CD8-positive, alpha-beta memory T cell (primary cell): ENCODE measurements around the gene FNDC8. TPM values are rescaled to one million over a fixed set of nuclear protein-coding genes. Genes with fewer than 3 reads are reported as not detected.
A peak's percentile ranks its signal among the peaks of the same experiment; 100 is the strongest.
"Not testable (repeated sequence)": the region's sequence is repeated elsewhere in the genome, so short reads cannot be mapped to it uniquely, and the experiment has no call there.

Experiments
- CTCF ChIA-PET: fragments of 350-600 bp; sonication (Branson Sonifier 250); formaldehyde crosslinking; loops from one replicate; lab custom pipeline; 2021; ENCODE audit warnings: antibody characterized with exemption; lab: Charles Lee
- POLR2A ChIA-PET: fragments of 350-600 bp; sonication (Branson Sonifier 250); formaldehyde crosslinking; loops from one replicate; lab custom pipeline; 2021; ENCODE audit warnings: antibody characterized with exemption; lab: Charles Lee
- DNase-seq, 5 donors: peaks; one replicate each; pipeline versions ENCODE4 v3.0.0 to v3.0.0-alpha.2; 2020 to 2022; ENCODE audit warnings: mixed read lengths in 1 of 5
- H3K27ac ChIP-seq: one replicate; pipeline ENCODE4 v1.7.0; 2013; ENCODE audit warnings: low read depth, mild to moderate bottlenecking, low read length, moderate library complexity
- H3K27me3 ChIP-seq: 2 replicates; pipeline ENCODE4 v1.7.0; 2013; ENCODE audit warnings: low read length, mild to moderate bottlenecking; ENCODE audit not compliant: insufficient read depth, poor library complexity, severe bottlenecking
- H3K36me3 ChIP-seq: 2 replicates; pipeline ENCODE4 v1.7.0; 2013; ENCODE audit warnings: mild to moderate bottlenecking, low read length, moderate library complexity; ENCODE audit not compliant: insufficient read depth
- H3K4me1 ChIP-seq: 2 replicates; pipeline ENCODE4 v1.7.0; 2013; ENCODE audit warnings: mild to moderate bottlenecking, low read length, moderate library complexity; ENCODE audit not compliant: insufficient read depth
- H3K4me3 ChIP-seq: 2 replicates; pipeline ENCODE4 v1.7.0; 2013; ENCODE audit warnings: mild to moderate bottlenecking, low read length
- H3K9me3 ChIP-seq: 2 replicates; pipeline ENCODE4 v1.7.0; 2013; ENCODE audit warnings: mild to moderate bottlenecking, low read length
- H3K27ac Mint-ChIP-seq, 8 donors: one replicate each; pipeline ENCODE4 v1.8.0; 2020 to 2021; ENCODE audit warnings: mixed read lengths in 8 of 8, mild to moderate bottlenecking in 6 of 8, inconsistent platforms in 3 of 8, moderate library complexity in 3 of 8
- H3K27me3 Mint-ChIP-seq, 2 donors: one replicate each; pipeline ENCODE4 v1.8.0; 2020 to 2021; ENCODE audit warnings: mixed read lengths in 2 of 2, mild to moderate bottlenecking in 1 of 2, moderate library complexity in 1 of 2
- H3K36me3 Mint-ChIP-seq, 3 donors: one replicate each; pipeline ENCODE4 v1.8.0; 2020 to 2021; ENCODE audit warnings: mixed read lengths in 3 of 3, inconsistent platforms in 1 of 3, mild to moderate bottlenecking in 1 of 3
- H3K4me1 Mint-ChIP-seq, 3 donors: one replicate each; pipeline ENCODE4 v1.8.0; 2020 to 2021; ENCODE audit warnings: mixed read lengths in 3 of 3, inconsistent platforms in 1 of 3, mild to moderate bottlenecking in 1 of 3
- H3K4me3 Mint-ChIP-seq, 7 donors: one replicate each; pipeline ENCODE4 v1.8.0; 2020 to 2021; ENCODE audit warnings: mixed read lengths in 7 of 7, mild to moderate bottlenecking in 6 of 7, moderate library complexity in 4 of 7, inconsistent platforms in 2 of 7
- H3K9me3 Mint-ChIP-seq, 5 donors: one replicate each; pipeline ENCODE4 v1.8.0; 2020 to 2022; ENCODE audit warnings: mixed read lengths in 5 of 5, mild to moderate bottlenecking in 3 of 5, moderate library complexity in 2 of 5, inconsistent platforms in 1 of 5
- polyA plus RNA-seq: library from polyadenylated mRNA; unstranded; fragments of 300-500 nt; fragmentation: Illumina TruSeq; gene quantifications from one replicate; pipeline ENCODE4 v1.2.3, GENCODE V29; 2021
- total RNA-seq, 2 experiments: library from RNA; stranded (reverse); gene quantifications; one replicate each; pipeline ENCODE4 v1.2.3, GENCODE V29; 2021

The FNDC8 gene
- total and polyA plus RNA-seq, 3 experiments from 2014 or later, result 0.15 to 0.16 TPM; not detected in 1

- H3K27me3 ChIP-seq, result no peaks in the 10 kb centered on the region
- H3K9me3 Mint-ChIP-seq, result no peaks in the 10 kb centered on the region
- peaks cover under 1 to 6% (median 1%) of the 10 kb centered on the region in 3 donors for H3K4me1 Mint-ChIP-seq
- H3K27ac ChIP-seq, result no peak within 1 kb of the TSS
- peak within 1 kb of the TSS in 1 of 8 donors; percentile 38 for H3K27ac Mint-ChIP-seq
- no peaks in the 10 kb centered on the region for H3K27me3 Mint-ChIP-seq
- H3K4me1 ChIP-seq, result peaks cover 2% of the 10 kb centered on the region
- H3K36me3 Mint-ChIP-seq, result no peaks in the 10 kb centered on the region
- POLR2A ChIA-PET, result no interaction called here
- H3K4me3 Mint-ChIP-seq, result peak within 1 kb of the TSS in 1 of 7 donors; percentile 42
- CTCF ChIA-PET, result no interaction called here
- H3K9me3 ChIP-seq, result no peaks in the 10 kb centered on the region
- H3K36me3 ChIP-seq, result no peaks in the 10 kb centered on the region
- no peak within 1 kb of the TSS for H3K4me3 ChIP-seq
- no peak for DNase-seq
Measured at GRCh38 chr17:35147375-35147905, 26.0 kb downstream of the FNDC8 start, which contains the start of gene UNC45B. Gene UNC45B, plus strand, starts transcription at chr17:35147817. Its CDS starts 447 bp downstream, at chr17:35148264.

GRCh38 chr17:35148144-35148543 is 26.7 kb downstream of the FNDC8 start:
- ChIA-PET POLR2A (no interaction called here), CTCF (interaction anchor here (0.9 kb wide), 1 partner anchor 599 kb away, joined by 3 read pairs; no protein-coding TSS in a partner anchor)
- Histone ChIP-seq H3K36me3 (no peaks in the 10 kb centered on the region), H3K4me3 (no peak overlapping the region), H3K9me3 (no peaks in the 10 kb centered on the region), H3K27me3 (no peaks in the 10 kb centered on the region), H3K4me1 (no peaks in the 10 kb centered on the region), H3K27ac (no peak overlapping the region)
- H3K4me1 Mint-ChIP-seq, result peaks cover 0 to 5% (median 0%) of the 10 kb centered on the region in 3 donors
- H3K36me3 Mint-ChIP-seq, result no peaks in the 10 kb centered on the region
- H3K27me3 Mint-ChIP-seq, result no peaks in the 10 kb centered on the region
- H3K4me3 Mint-ChIP-seq, result no peak overlapping the region
- no peaks in the 10 kb centered on the region for H3K9me3 Mint-ChIP-seq
- H3K27ac Mint-ChIP-seq, result no peak overlapping the region
- no peak for DNase-seq

- H3K27me3 ChIP-seq, result no peaks in the 10 kb centered on the region
- no peaks in the 10 kb centered on the region for H3K4me1 ChIP-seq
- Mint-ChIP-seq H3K27me3 (no peaks in the 10 kb centered on the region), H3K4me3 (no peak overlapping the region), H3K36me3 (no peaks in the 10 kb centered on the region), H3K27ac (no peak overlapping the region), H3K9me3 (no peaks in the 10 kb centered on the region), H3K4me1 (no peaks in the 10 kb centered on the region)
- no peak overlapping the region for H3K4me3 ChIP-seq
- no peak for DNase-seq
- ChIA-PET POLR2A (no interaction called here), CTCF (no interaction called here)
- H3K27ac ChIP-seq, result no peak overlapping the region
- H3K36me3 ChIP-seq, result no peaks in the 10 kb centered on the region
- H3K9me3 ChIP-seq, result no peaks in the 10 kb centered on the region
Measured at GRCh38 chr17:35149941-35150340, 28.5 kb downstream of the FNDC8 start.

- not testable (repeated sequence) for H3K4me3 Mint-ChIP-seq
Measured at GRCh38 chr17:35151080-35151479, 29.7 kb downstream of the FNDC8 start.

GRCh38 chr17:35152421-35153140 is 31.2 kb downstream of the FNDC8 start:
- H3K4me3 Mint-ChIP-seq, result no peak overlapping the region
- Histone ChIP-seq H3K9me3 (no peaks in the 10 kb centered on the region), H3K4me3 (no peak overlapping the region), H3K27ac (no peak overlapping the region), H3K4me1 (no peaks in the 10 kb centered on the region), H3K36me3 (no peaks in the 10 kb centered on the region), H3K27me3 (no peaks in the 10 kb centered on the region)
- CTCF ChIA-PET, result no interaction called here
- H3K9me3 Mint-ChIP-seq, result no peaks in the 10 kb centered on the region
- no peaks in the 10 kb centered on the region for H3K4me1 Mint-ChIP-seq
- H3K27ac Mint-ChIP-seq, result no peak overlapping the region
- POLR2A ChIA-PET, result no interaction called here
- H3K36me3 Mint-ChIP-seq, result no peaks in the 10 kb centered on the region
- H3K27me3 Mint-ChIP-seq, result no peaks in the 10 kb centered on the region
- DNase-seq, result no peak

More at GRCh38 chr17:35151080-35151479, 29.7 kb downstream of the FNDC8 start:
- H3K27me3 Mint-ChIP-seq, H3K4me3 ChIP-seq, H3K36me3 ChIP-seq, H3K27ac ChIP-seq, POLR2A ChIA-PET, H3K4me1 ChIP-seq, H3K9me3 ChIP-seq, H3K36me3 Mint-ChIP-seq, H3K9me3 Mint-ChIP-seq, H3K4me1 Mint-ChIP-seq, CTCF ChIA-PET, DNase-seq, H3K27me3 ChIP-seq: not testable (repeated sequence)
- H3K27ac Mint-ChIP-seq, result peak overlapping the region in 1 of 8 donors; percentile 29

- ChIA-PET POLR2A (no interaction called here), CTCF (no interaction called here)
- H3K4me1 ChIP-seq, result peaks cover 9% of the 10 kb centered on the region
- H3K36me3 ChIP-seq, result no peaks in the 10 kb centered on the region
- H3K27me3 ChIP-seq, result no peaks in the 10 kb centered on the region
- no peak for DNase-seq
- H3K4me1 Mint-ChIP-seq, result peaks cover 4% of the 10 kb centered on the region in 3 donors
- no peak overlapping the region for H3K4me3 Mint-ChIP-seq
- H3K36me3 Mint-ChIP-seq, result no peaks in the 10 kb centered on the region
- H3K27me3 Mint-ChIP-seq, result no peaks in the 10 kb centered on the region
- no peaks in the 10 kb centered on the region for H3K9me3 ChIP-seq
- peak overlapping the region in 1 of 8 donors; percentile 22 for H3K27ac Mint-ChIP-seq
- no peaks in the 10 kb centered on the region for H3K9me3 Mint-ChIP-seq
- H3K27ac ChIP-seq, result no peak overlapping the region
- H3K4me3 ChIP-seq, result no peak overlapping the region
Measured at GRCh38 chr17:35154196-35155165, 33.1 kb downstream of the FNDC8 start.

GRCh38 chr17:35155246-35155645 is 33.8 kb downstream of the FNDC8 start:
- no peak overlapping the region for H3K4me3 ChIP-seq
- H3K4me3 Mint-ChIP-seq, result no peak overlapping the region
- DNase-seq, result no peak
- H3K4me1 ChIP-seq, result peaks cover 16% of the 10 kb centered on the region
- no peaks in the 10 kb centered on the region for H3K9me3 Mint-ChIP-seq
- H3K27me3 Mint-ChIP-seq, result no peaks in the 10 kb centered on the region
- H3K36me3 ChIP-seq, result no peaks in the 10 kb centered on the region
- no peaks in the 10 kb centered on the region for H3K36me3 Mint-ChIP-seq
- H3K27ac Mint-ChIP-seq, result no peak overlapping the region
- CTCF ChIA-PET, result no interaction called here
- no peak overlapping the region for H3K27ac ChIP-seq
- no peaks in the 10 kb centered on the region for H3K9me3 ChIP-seq
- H3K4me1 Mint-ChIP-seq, result peaks cover 11 to 12% (median 11%) of the 10 kb centered on the region in 3 donors
- no peaks in the 10 kb centered on the region for H3K27me3 ChIP-seq
- POLR2A ChIA-PET, result no interaction called here
